H9 (cell line): Measurements from ENCODE around the gene TSPAN18. TPM values are rescaled to one million over a fixed set of nuclear protein-coding genes. Genes with fewer than 3 reads are reported as not detected.

Experiments used
- DNase-seq: peaks from one replicate; pipeline ENCODE4 v3.0.0-alpha.2; 2017
- H2AFZ ChIP-seq: one replicate; pipeline ENCODE4 v1.6.1; 2013; ENCODE audit warnings: mild to moderate bottlenecking, low read length, control low read depth, moderate library complexity
- H2AK5ac ChIP-seq: 2 replicates; pipeline ENCODE4 v1.6.1; 2013; ENCODE audit warnings: low read length, control low read depth, mixed read lengths; ENCODE audit not compliant: insufficient read length
- H2BK120ac ChIP-seq: one replicate; pipeline ENCODE4 v1.6.1; 2013; ENCODE audit warnings: low read depth, mild to moderate bottlenecking, low read length, control low read depth, inconsistent platforms; ENCODE audit not compliant: poor library complexity, severe bottlenecking
- H2BK12ac ChIP-seq: 2 replicates; pipeline ENCODE4 v1.6.1; 2013; ENCODE audit warnings: low read length, control low read depth, mixed read lengths, low read depth; ENCODE audit not compliant: insufficient read length
- H2BK15ac ChIP-seq: 2 replicates; pipeline ENCODE4 v1.6.1; 2013; ENCODE audit warnings: low read depth, low read length, control low read depth
- H2BK20ac ChIP-seq: one replicate; pipeline ENCODE4 v1.6.1; 2013; ENCODE audit warnings: low read depth, mild to moderate bottlenecking, low read length, control low read depth, inconsistent platforms; ENCODE audit not compliant: poor library complexity, severe bottlenecking
- H2BK5ac ChIP-seq: 2 replicates; pipeline ENCODE4 v1.6.1; 2013; ENCODE audit warnings: low read length, control low read depth, mixed read lengths; ENCODE audit not compliant: insufficient read length
- H3K14ac ChIP-seq: 2 replicates; pipeline ENCODE4 v1.6.1; 2013; ENCODE audit warnings: low read length, control low read depth; ENCODE audit not compliant: insufficient read depth
- H3K18ac ChIP-seq: 2 replicates; pipeline ENCODE4 v1.6.1; 2013; ENCODE audit warnings: low read depth, mild to moderate bottlenecking, mixed read lengths, low read length, control low read depth; ENCODE audit not compliant: insufficient read length
- H3K23ac ChIP-seq: 2 replicates; pipeline ENCODE4 v1.6.1; 2013; ENCODE audit warnings: low read length, control low read depth, mixed read lengths, low read depth; ENCODE audit not compliant: insufficient read length
- H3K23me2 ChIP-seq: 2 replicates; pipeline ENCODE4 v1.6.1; 2013; ENCODE audit warnings: low read depth, mild to moderate bottlenecking, mixed read lengths, low read length, control low read depth; ENCODE audit not compliant: insufficient read length, poor library complexity, severe bottlenecking
- H3K27ac ChIP-seq: 2 replicates; pipeline ENCODE4 v1.5.1; 2013; ENCODE audit warnings: low read length, control low read depth, mixed read lengths, low read depth; ENCODE audit not compliant: insufficient read length
- H3K27me3 ChIP-seq: 2 replicates; pipeline ENCODE4 v1.6.1; 2013; ENCODE audit warnings: low read length, control low read depth, inconsistent platforms; ENCODE audit not compliant: insufficient read depth
- H3K4ac ChIP-seq: 2 replicates; pipeline ENCODE4 v1.6.1; 2013; ENCODE audit warnings: low read depth, mild to moderate bottlenecking, control low read depth, inconsistent platforms, low read length, moderate library complexity
- H3K4me1 ChIP-seq: 2 replicates; pipeline ENCODE4 v1.6.1; 2013; ENCODE audit warnings: low read length, control low read depth, inconsistent platforms; ENCODE audit not compliant: insufficient read depth
- H3K4me2 ChIP-seq: 2 replicates; pipeline ENCODE4 v1.6.1; 2013; ENCODE audit warnings: low read length, control low read depth, mixed read lengths; ENCODE audit not compliant: insufficient read length, insufficient read depth
- H3K56ac ChIP-seq: 2 replicates; pipeline ENCODE4 v1.6.1; 2013; ENCODE audit warnings: low read depth, mild to moderate bottlenecking, mixed read lengths, low read length, control low read depth; ENCODE audit not compliant: insufficient read length
- H3K79me1 ChIP-seq: 2 replicates; pipeline ENCODE4 v1.6.1; 2013; ENCODE audit warnings: low read depth, mild to moderate bottlenecking, moderate library complexity, low read length, control low read depth, inconsistent platforms; ENCODE audit not compliant: insufficient read depth, poor library complexity, severe bottlenecking
- H3K79me2 ChIP-seq: 2 replicates; pipeline ENCODE4 v1.6.1; 2013; ENCODE audit warnings: low read length, control low read depth, inconsistent platforms; ENCODE audit not compliant: insufficient read depth
- H3K9ac ChIP-seq: 2 replicates; pipeline ENCODE4 v1.6.1; 2013; ENCODE audit warnings: low read length, control low read depth, mixed read lengths; ENCODE audit not compliant: insufficient read length; ENCODE audit errors: extremely low read depth
- H3K9me3 ChIP-seq: one replicate; pipeline ENCODE4 v1.6.1; 2013; ENCODE audit warnings: low read depth, low read length, inconsistent platforms; ENCODE audit not compliant: control insufficient read depth
- H3T11ph ChIP-seq: one replicate; pipeline ENCODE4 v1.6.1; 2013; ENCODE audit warnings: mild to moderate bottlenecking, low read length, control low read depth, inconsistent platforms
- H4K20me1 ChIP-seq: one replicate; pipeline ENCODE4 v1.6.1; 2013; ENCODE audit not compliant: control insufficient read depth, insufficient read length, insufficient read depth
- H4K5ac ChIP-seq: 2 replicates; pipeline ENCODE4 v1.6.1; 2013; ENCODE audit warnings: low read depth, mild to moderate bottlenecking, mixed read lengths, low read length, control low read depth; ENCODE audit not compliant: insufficient read length
- H4K8ac ChIP-seq: replicated peaks from 2 replicates; pipeline ENCODE4 v1.6.1; 2013; ENCODE audit warnings: low read length, control low read depth, mixed read lengths, low read depth; ENCODE audit not compliant: insufficient read length
- H4K91ac ChIP-seq: 2 replicates; pipeline ENCODE4 v1.6.1; 2013; ENCODE audit warnings: low read depth, mild to moderate bottlenecking, moderate library complexity, mixed read lengths, low read length, control low read depth; ENCODE audit not compliant: insufficient read length
- H3K27ac Mint-ChIP-seq, 3 experiments: 2 replicates in 2 of 3; 3 replicates in 1 of 3; pipeline ENCODE4 v1.8.0; 2020 to 2021; ENCODE audit warnings: mixed read lengths in 3 of 3, mild to moderate bottlenecking in 1 of 3, moderate library complexity in 1 of 3
- H3K27me3 Mint-ChIP-seq: 2 replicates; pipeline ENCODE4 v1.8.0; 2021; ENCODE audit warnings: low read depth, mild to moderate bottlenecking, moderate library complexity, mixed read lengths
- H3K36me3 Mint-ChIP-seq, 3 experiments: 2 replicates in 2 of 3; 3 replicates in 1 of 3; pipeline ENCODE4 v1.8.0; 2020 to 2021; ENCODE audit warnings: low read depth in 3 of 3, mixed read lengths in 3 of 3; ENCODE audit not compliant: insufficient read depth in 1 of 3
- H3K4me1 Mint-ChIP-seq, 2 experiments: 2 replicates each; pipeline ENCODE4 v1.8.0; 2020; ENCODE audit warnings: mixed read lengths in 2 of 2
- H3K4me3 Mint-ChIP-seq, 2 experiments: 2 replicates in 1 of 2; 3 replicates in 1 of 2; pipeline ENCODE4 v1.8.0; 2020 to 2021; ENCODE audit warnings: mild to moderate bottlenecking in 2 of 2, mixed read lengths in 2 of 2, moderate library complexity in 1 of 2
- H3K9me3 Mint-ChIP-seq, 2 experiments: 2 replicates in 1 of 2; 3 replicates in 1 of 2; pipeline ENCODE4 v1.8.0; 2020; ENCODE audit warnings: mild to moderate bottlenecking in 2 of 2, mixed read lengths in 2 of 2, moderate library complexity in 1 of 2
- CTCF ChIP-seq: fragments of 200-600 bp; sonication (generic); conservative IDR thresholded peaks from 3 replicates; pipeline ENCODE4 v1.8.0; 2021; ENCODE audit warnings: antibody characterized with exemption, mild to moderate bottlenecking
- WGBS: extraction: QIAGEN DNeasy Blood & Tissue Kit; methylation state at CpG from one replicate; pipeline ENCODE4 v1.1.7; 2013; ENCODE audit warnings: missing lambda C conversion rate, low lambda C conversion rate, mixed read lengths; ENCODE audit not compliant: insufficient read length; ENCODE audit errors: extremely low coverage; 5-methylcytosine and 5-hydroxymethylcytosine counted together
- total RNA-seq: library from RNA; stranded (reverse); gene quantifications from 2 replicates; pipeline ENCODE4 v1.2.1, GENCODE V29; 2021

The TSPAN18 gene
- total RNA-seq, 1 experiment from 2014 or later: 25.3 TPM

DNA sequence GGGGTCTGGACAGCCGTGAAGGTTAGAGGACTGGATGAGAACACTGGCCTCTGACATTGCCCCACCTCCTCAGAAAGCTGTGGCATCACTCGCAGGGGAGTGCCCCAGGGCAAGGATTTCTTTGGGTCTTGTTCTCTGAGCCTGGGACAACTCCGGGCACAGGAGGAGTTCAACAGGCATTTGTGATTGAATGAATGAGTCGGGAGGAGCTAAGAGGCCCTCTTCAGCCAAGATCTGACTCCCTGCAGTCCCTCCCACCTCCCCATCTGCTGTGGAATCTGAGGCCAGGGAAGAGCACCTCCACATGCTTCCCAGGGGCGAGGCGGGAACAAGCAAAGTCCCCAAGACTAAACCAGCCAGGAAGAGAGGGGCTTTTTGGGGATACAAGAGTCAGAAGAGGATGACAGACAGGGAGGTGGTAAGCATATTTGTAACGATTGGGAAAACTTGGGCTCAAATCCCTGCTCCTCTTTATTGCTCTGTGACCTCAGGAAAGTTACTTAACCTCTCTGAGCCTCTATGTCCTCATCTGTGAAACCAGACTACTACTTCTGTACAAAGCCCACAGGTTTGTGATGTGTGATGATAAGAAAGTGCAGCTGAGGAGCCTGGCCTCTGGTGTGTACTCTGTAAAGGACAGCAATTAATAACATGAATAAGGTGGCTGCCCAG lies 217.6 kb downstream of the TSPAN18 start:
- H3K9ac ChIP-seq: no peak overlapping the region
- H4K8ac ChIP-seq: no peak overlapping the region
- Mint-ChIP-seq H3K4me1 (peaks cover 58 to 85% of the 10 kb centered on the region in 2 experiments), H3K36me3 (peaks cover 2 to 31% (median 31%) of the 10 kb centered on the region in 3 experiments; a peak in 6 of 7 replicates), H3K9me3 (peaks cover 0 to 3% of the 10 kb centered on the region in 2 experiments; a peak in 2 of 5 replicates), H3K27me3 (no peaks in the 10 kb centered on the region; the same call in 1 of the 2 replicates), H3K4me3 (peak overlapping the region; percentile 13 to 65), H3K27ac (peak overlapping the region; percentile 80 to 96 (median 89))
- no peaks in the 10 kb centered on the region for H3K79me2 ChIP-seq
- H3K4me1 ChIP-seq: peaks cover 2% of the 10 kb centered on the region; the same call in 1 of the 2 replicates
- no peak overlapping the region for H2AFZ ChIP-seq
- DNase-seq: peak; percentile 81
- H3K23me2 ChIP-seq: peaks cover 2% of the 10 kb centered on the region
- no peak overlapping the region for H2BK12ac ChIP-seq
- no peak overlapping the region for H2BK120ac ChIP-seq
- no peaks in the 10 kb centered on the region for H3K27me3 ChIP-seq
- H3K56ac ChIP-seq: no peak overlapping the region
- H3K79me1 ChIP-seq: no peaks in the 10 kb centered on the region
- H3T11ph ChIP-seq: no peak overlapping the region
- no peak for TF ChIP-seq CTCF
- no peaks in the 10 kb centered on the region for H3K9me3 ChIP-seq
- no peak overlapping the region for H2AK5ac ChIP-seq
- no peak overlapping the region for H3K18ac ChIP-seq
- H2BK20ac ChIP-seq: no peak overlapping the region
- H3K4ac ChIP-seq: no peak overlapping the region
- H3K4me2 ChIP-seq: no peak overlapping the region
- no peak overlapping the region for H4K91ac ChIP-seq
- no peak overlapping the region for H3K23ac ChIP-seq
- H2BK5ac ChIP-seq: no peak overlapping the region
- no peak overlapping the region for H3K27ac ChIP-seq
- WGBS: no CpG with 5 or more reads among the region's 7 CpGs
- no peaks in the 10 kb centered on the region for H4K20me1 ChIP-seq
- no peak overlapping the region for H2BK15ac ChIP-seq
- H3K14ac ChIP-seq: no peak overlapping the region
- H4K5ac ChIP-seq: no peak overlapping the region
